BJ (cell line): ENCODE data around the gene TBC1D25. TPM values are rescaled to one million over a fixed set of nuclear protein-coding genes. Genes with fewer than 3 reads are reported as not detected.
A peak's percentile ranks its signal among the peaks of the same experiment; 100 is the strongest.

Source experiments
- CTCF ChIA-PET: fragments of 350-600 bp; formaldehyde crosslinking; extraction: SDS; loops from one replicate; lab custom pipeline; 2021; ENCODE audit warnings: antibody characterized with exemption, inconsistent platforms; lab: Yijun Ruan, JAX
- POLR2A ChIA-PET: fragments of 300-600 bp; sonication (Branson Sonifier 250); formaldehyde crosslinking; extraction: SDS; loops from one replicate; lab custom pipeline; 2021; ENCODE audit warnings: antibody characterized with exemption; lab: Charles Lee
- DNase-seq: peaks from one replicate; pipeline ENCODE4 v3.0.0-alpha.2; 2011; ENCODE audit warnings: low read depth
- H3K27me3 ChIP-seq: 2 replicates; pipeline ENCODE4 v1.6.0; 2011; ENCODE audit warnings: low read length; ENCODE audit not compliant: control insufficient read depth, insufficient read depth
- H3K36me3 ChIP-seq: 2 replicates; pipeline ENCODE4 v1.5.1; 2011; ENCODE audit warnings: low read length; ENCODE audit not compliant: control insufficient read depth, insufficient read depth
- H3K4me3 ChIP-seq: 2 replicates; pipeline ENCODE4 v1.5.1; 2011; ENCODE audit warnings: low read depth, mild to moderate bottlenecking, control low read depth, low read length
- polyA minus RNA-seq: library from RNA; depleted of rRNA, polyadenylated mRNA; stranded (reverse); fragments of >200 nt; gene quantifications from 2 replicates; pipeline ENCODE4 v1.2.3, GENCODE V29; 2011; rRNA and poly(A)+ RNA removed
- polyA plus RNA-seq: library from polyadenylated mRNA; depleted of rRNA; stranded (reverse); fragments of >200 nt; gene quantifications from 2 replicates; pipeline ENCODE4 v1.2.3, GENCODE V29; 2011; rRNA removed
- TF ChIP-seq, protein P1 (sequence below): IDR thresholded peaks from 2 replicates; pipeline ENCODE4 v1.5.1; 2011; ENCODE audit warnings: low read depth, mild to moderate bottlenecking, control low read depth, inconsistent platforms, low read length, moderate library complexity; ENCODE audit not compliant: insufficient read depth

Gene TBC1D25, protein sequence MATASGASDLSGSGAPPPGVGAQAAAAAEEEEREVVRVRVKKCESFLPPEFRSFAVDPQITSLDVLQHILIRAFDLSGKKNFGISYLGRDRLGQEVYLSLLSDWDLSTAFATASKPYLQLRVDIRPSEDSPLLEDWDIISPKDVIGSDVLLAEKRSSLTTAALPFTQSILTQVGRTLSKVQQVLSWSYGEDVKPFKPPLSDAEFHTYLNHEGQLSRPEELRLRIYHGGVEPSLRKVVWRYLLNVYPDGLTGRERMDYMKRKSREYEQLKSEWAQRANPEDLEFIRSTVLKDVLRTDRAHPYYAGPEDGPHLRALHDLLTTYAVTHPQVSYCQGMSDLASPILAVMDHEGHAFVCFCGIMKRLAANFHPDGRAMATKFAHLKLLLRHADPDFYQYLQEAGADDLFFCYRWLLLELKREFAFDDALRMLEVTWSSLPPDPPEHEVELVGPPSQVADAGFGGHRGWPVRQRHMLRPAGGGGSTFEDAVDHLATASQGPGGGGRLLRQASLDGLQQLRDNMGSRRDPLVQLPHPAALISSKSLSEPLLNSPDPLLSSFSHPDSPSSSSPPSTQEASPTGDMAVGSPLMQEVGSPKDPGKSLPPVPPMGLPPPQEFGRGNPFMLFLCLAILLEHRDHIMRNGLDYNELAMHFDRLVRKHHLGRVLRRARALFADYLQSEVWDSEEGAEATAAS
- polyA plus RNA-seq (10.6 and 17.8 TPM in 2 replicates), polyA minus RNA-seq (9.5 and 11.1 TPM in 2 replicates)

DNA sequence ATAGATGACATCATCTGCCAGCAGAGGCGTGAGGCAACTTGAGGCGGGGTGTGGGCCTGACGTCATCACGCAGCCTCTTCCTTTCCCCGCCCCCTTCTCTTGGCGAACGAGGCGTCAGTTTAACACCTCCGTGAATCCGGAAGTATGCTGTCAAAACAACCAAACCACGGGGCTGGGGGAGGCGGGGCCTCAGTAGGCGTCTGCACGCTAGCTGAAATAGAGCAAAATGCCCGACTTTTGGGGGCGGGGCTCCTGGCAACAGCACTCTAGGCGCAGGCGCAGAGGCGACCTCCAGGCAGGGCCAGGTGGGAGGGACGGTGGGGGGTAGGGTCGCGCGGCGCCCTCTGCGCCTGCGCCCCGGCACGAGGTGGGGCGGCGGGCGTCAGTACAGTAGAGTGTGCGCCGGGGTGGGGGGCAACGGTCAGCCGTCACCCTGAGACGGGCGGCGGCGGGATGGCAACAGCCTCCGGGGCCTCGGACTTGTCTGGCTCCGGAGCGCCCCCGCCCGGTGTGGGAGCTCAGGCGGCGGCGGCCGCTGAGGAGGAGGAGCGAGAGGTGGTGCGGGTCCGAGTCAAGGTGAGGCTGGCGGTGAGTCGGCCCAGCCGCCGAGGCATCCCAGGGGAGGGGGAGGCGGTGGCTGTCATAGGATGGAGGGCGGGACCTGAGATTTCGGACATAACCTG, at the start of gene TBC1D25:
Gene TBC1D25 (plus strand): TSS at position 370 of the 683 bp plus-strand sequence. CDS start 84 bp downstream, at position 454.
- TF ChIP-seq, protein P1, sequence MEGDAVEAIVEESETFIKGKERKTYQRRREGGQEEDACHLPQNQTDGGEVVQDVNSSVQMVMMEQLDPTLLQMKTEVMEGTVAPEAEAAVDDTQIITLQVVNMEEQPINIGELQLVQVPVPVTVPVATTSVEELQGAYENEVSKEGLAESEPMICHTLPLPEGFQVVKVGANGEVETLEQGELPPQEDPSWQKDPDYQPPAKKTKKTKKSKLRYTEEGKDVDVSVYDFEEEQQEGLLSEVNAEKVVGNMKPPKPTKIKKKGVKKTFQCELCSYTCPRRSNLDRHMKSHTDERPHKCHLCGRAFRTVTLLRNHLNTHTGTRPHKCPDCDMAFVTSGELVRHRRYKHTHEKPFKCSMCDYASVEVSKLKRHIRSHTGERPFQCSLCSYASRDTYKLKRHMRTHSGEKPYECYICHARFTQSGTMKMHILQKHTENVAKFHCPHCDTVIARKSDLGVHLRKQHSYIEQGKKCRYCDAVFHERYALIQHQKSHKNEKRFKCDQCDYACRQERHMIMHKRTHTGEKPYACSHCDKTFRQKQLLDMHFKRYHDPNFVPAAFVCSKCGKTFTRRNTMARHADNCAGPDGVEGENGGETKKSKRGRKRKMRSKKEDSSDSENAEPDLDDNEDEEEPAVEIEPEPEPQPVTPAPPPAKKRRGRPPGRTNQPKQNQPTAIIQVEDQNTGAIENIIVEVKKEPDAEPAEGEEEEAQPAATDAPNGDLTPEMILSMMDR = peak; percentile 45
- H3K27me3 ChIP-seq = no peaks in the 10 kb centered on the region
- CTCF ChIA-PET = interaction anchor here (0.7 to 1.5 kb wide), 6 partner anchors 9 to 42 kb away, joined by 3 to 8 read pairs (median 3); no protein-coding TSS in a partner anchor
- H3K36me3 ChIP-seq = no peaks in the 10 kb centered on the region
- peak; percentile 82 for DNase-seq
- peak within 1 kb of the TSS; percentile 84 for H3K4me3 ChIP-seq
- POLR2A ChIA-PET = no interaction called here

GRCh38 chrX:48489892-48490291, 49.6 kb upstream of the TBC1D25 start:
- ChIA-PET CTCF (no interaction called here), POLR2A (no interaction called here)
- H3K4me3 ChIP-seq = no peak overlapping the region
- H3K27me3 ChIP-seq = no peaks in the 10 kb centered on the region
- no peaks in the 10 kb centered on the region for H3K36me3 ChIP-seq
- no peak for DNase-seq
- TF ChIP-seq, protein P1 = no peak

- no peak for DNase-seq
- CTCF ChIA-PET = interaction anchor here (0.6 kb wide), 1 partner anchor 165 kb away, joined by 3 read pairs; no protein-coding TSS in a partner anchor
- POLR2A ChIA-PET = no interaction called here
These were observed 48.9 kb upstream of the TBC1D25 start for GRCh38 chrX:48490661-48491060.

GRCh38 chrX:48491809-48492208, 47.7 kb upstream of the TBC1D25 start:
- no peak for DNase-seq
- TF ChIP-seq, protein P1 = no peak
- H3K4me3 ChIP-seq = no peak overlapping the region
- CTCF ChIA-PET = interaction anchor here (1.1 kb wide), 1 partner anchor 17 kb away, joined by 3 read pairs; no protein-coding TSS in a partner anchor
- no peaks in the 10 kb centered on the region for H3K27me3 ChIP-seq
- POLR2A ChIA-PET = no interaction called here
- no peaks in the 10 kb centered on the region for H3K36me3 ChIP-seq

More at GRCh38 chrX:48490661-48491060, 48.9 kb upstream of the TBC1D25 start:
- no peaks in the 10 kb centered on the region for H3K36me3 ChIP-seq
- TF ChIP-seq, protein P1 = no peak
- H3K4me3 ChIP-seq = no peak overlapping the region
- H3K27me3 ChIP-seq = no peaks in the 10 kb centered on the region
